ENCODE data around the gene CHD3. TPM values are rescaled to one million over a fixed set of nuclear protein-coding genes. Genes with fewer than 3 reads are reported as not detected.
A peak's percentile ranks its signal among the peaks of the same experiment; 100 is the strongest.

CHD3 gene
- polyA plus RNA-seq, 1 donor: 66.1 TPM

GRCh38 chr17:7864995-7865650 lies 23.5 kb upstream of the CHD3 start:
- DNase-seq (ENCODE audit: low read depth): no peak

GRCh38 chr17:7867881-7868329 lies 20.7 kb upstream of the CHD3 start:
- DNase-seq (ENCODE audit: low read depth): no peak

- no peak for DNase-seq (ENCODE audit: low read depth)
These were observed 15.5 kb upstream of the CHD3 start for GRCh38 chr17:7873051-7873450.

GRCh38 chr17:7875804-7876370 lies 12.7 kb upstream of the CHD3 start:
- no peak for DNase-seq (ENCODE audit: low read depth)

GRCh38 chr17:7878234-7878633 lies 10.4 kb upstream of the CHD3 start:
- no peak for DNase-seq (ENCODE audit: low read depth)

- no peak for DNase-seq (ENCODE audit: low read depth)
These were observed 8.3 kb upstream of the CHD3 start for GRCh38 chr17:7880076-7880868.

- DNase-seq (ENCODE audit: low read depth): no peak
These were observed 7.1 kb upstream of the CHD3 start for GRCh38 chr17:7881276-7882054.

GRCh38 chr17:7882068-7882467 lies 6.5 kb upstream of the CHD3 start:
- DNase-seq (ENCODE audit: low read depth): no peak

- no peak for DNase-seq (ENCODE audit: low read depth)
These were observed 6.0 kb upstream of the CHD3 start for GRCh38 chr17:7882629-7883028.

GRCh38 chr17:7883781-7884386 lies 4.7 kb upstream of the CHD3 start:
- DNase-seq (ENCODE audit: low read depth): no peak

GRCh38 chr17:7884581-7885366 lies 3.8 kb upstream of the CHD3 start:
- no peak for DNase-seq (ENCODE audit: low read depth)

- DNase-seq (ENCODE audit: low read depth): no peak
These were observed 3.0 kb upstream of the CHD3 start for GRCh38 chr17:7885367-7886226.

- no peak for DNase-seq (ENCODE audit: low read depth)
These were observed 2.2 kb upstream of the CHD3 start for GRCh38 chr17:7886227-7887037.

- DNase-seq (ENCODE audit: low read depth): no peak
These were observed 1.5 kb upstream of the CHD3 start for GRCh38 chr17:7887038-7887481.

GRCh38 chr17:7887482-7888183 lies 956 bp upstream of the CHD3 start:
- DNase-seq (ENCODE audit: low read depth): peak; percentile 94

- no peak for DNase-seq (ENCODE audit: low read depth)
These were observed 772 bp downstream of the CHD3 start for GRCh38 chr17:7889166-7889955.

GRCh38 chr17:7893187-7893880 lies 4.7 kb downstream of the CHD3 start:
- no peak for DNase-seq (ENCODE audit: low read depth)
